ENCODE data around the gene PRKD2.

GRCh38 chr19:46630586-46631205 is 86.2 kb downstream of the PRKD2 start:
- TF ChIP-seq POLR2AphosphoS5 (IDR thresholded peaks at IDR 0.05; ENCODE audit: low read depth, low read length) = no peak
- TF ChIP-seq REST (IDR thresholded peaks at IDR 0.05; ENCODE audit: insufficient read depth in 1 of 2, low read depth in 2 of 2, low read length in 2 of 2) = no peak
- no peak for TF ChIP-seq SIN3A (IDR thresholded peaks at IDR 0.05; ENCODE audit: borderline replicate concordance, insufficient read depth, low read length)
- no peak for TF ChIP-seq TAF1 (IDR thresholded peaks at IDR 0.05; ENCODE audit: borderline replicate concordance, insufficient read depth, low read length)
- no peak for TF ChIP-seq FOXP2 (optimal IDR thresholded peaks at IDR 0.05; ENCODE audit: borderline replicate concordance, extremely low read depth, extremely low read length, insufficient read depth)

All from PFSK-1 (cell line).